Prostate gland (tissue), 2 donors: Measurements from ENCODE around the gene TMEM250. TPM values are rescaled to one million over a fixed set of nuclear protein-coding genes. Genes with fewer than 3 reads are reported as not detected.
"Not testable (repeated sequence)": the region's sequence is repeated elsewhere in the genome, so short reads cannot be mapped to it uniquely, and the experiment has no call there.

Experiments used
- DNase-seq: peaks from one replicate; pipeline ENCODE4 v3.0.0-alpha.2; 2019; ENCODE audit warnings: low spot score
- H3K27ac ChIP-seq, 2 donors: fragments of 200-600 bp; sonication (generic); 2 replicates each; pipeline ENCODE4 v1.5.1; 2017 to 2019
- H3K27me3 ChIP-seq: fragments of 200-600 bp; sonication (generic); replicated peaks from 2 replicates; pipeline ENCODE4 v1.5.1; 2019; ENCODE audit not compliant: insufficient read depth
- H3K36me3 ChIP-seq, 2 donors: fragments of 200-600 bp; sonication (generic); 1 replicate in 1 of 2; 2 replicates in 1 of 2; pipeline versions ENCODE4 v1.5.1 to v1.8.1; 2017 to 2019
- H3K4me1 ChIP-seq: fragments of 200-600 bp; sonication (generic); replicated peaks from 2 replicates; pipeline ENCODE4 v1.5.1; 2019
- H3K4me3 ChIP-seq, 2 donors: fragments of 200-600 bp; sonication (generic); 2 replicates each; pipeline ENCODE4 v1.5.1; 2017 to 2019
- H3K9me3 ChIP-seq: fragments of 200-600 bp; sonication (generic); 2 replicates; pipeline ENCODE4 v1.5.1; 2017
- CTCF ChIP-seq, 4 experiments: fragments of 200-600 bp in 2 of 4; fragments of 450-650 bp in 2 of 4; sonication (generic) in 2 of 4; IDR thresholded peaks; 1 replicate in 3 of 4; 2 replicates in 1 of 4; pipeline ENCODE4 v1.5.1; 2016 to 2019; ENCODE audit warnings: antibody characterized with exemption in 4 of 4, mild to moderate bottlenecking in 2 of 4, moderate library complexity in 2 of 4
- POLR2A ChIP-seq: fragments of 450-650 bp; IDR thresholded peaks from one replicate; pipeline ENCODE4 v1.6.1; 2016; ENCODE audit warnings: antibody characterized with exemption, mild to moderate bottlenecking
- POLR2AphosphoS5 ChIP-seq: sonication (generic); formaldehyde crosslinking; IDR thresholded peaks from one replicate; pipeline ENCODE4 v1.6.1; 2017; ENCODE audit warnings: antibody characterized with exemption
- WGBS: methylation state at CpG from one replicate; pipeline ENCODE4 v1.1.5; 2018; 5-methylcytosine and 5-hydroxymethylcytosine counted together
- intact Hi-C: fragments of 100-400 bp; cut with DNase I; formaldehyde crosslinking; loops from one replicate; pipeline ENCODE4 v1.14.2; 2022
- total RNA-seq, 2 donors: library from RNA; depleted of rRNA; stranded (reverse); fragments of >200 nt; gene quantifications; one replicate each; pipeline ENCODE4 v1.1.0, GENCODE V29; 2016

The TMEM250 gene
- total RNA-seq, 2 donors from 2014 or later, result 44.7 to 65.1 TPM

GRCh38 chr9:136151214-136151804 lies 32.6 kb upstream of the TMEM250 start:
- H3K27me3 ChIP-seq, result peaks cover 7% of the 10 kb centered on the region
- no peaks in the 10 kb centered on the region for H3K4me1 ChIP-seq
- no peaks in the 10 kb centered on the region for H3K36me3 ChIP-seq
- WGBS, result 76% methylated on average over 25 of the region's 25 CpGs
- no peak overlapping the region for H3K27ac ChIP-seq
- H3K9me3 ChIP-seq, result no peaks in the 10 kb centered on the region
- no peak for TF ChIP-seq POLR2AphosphoS5
- TF ChIP-seq CTCF (IDR thresholded peaks at IDR 0.05), result no peak
- TF ChIP-seq POLR2A, result no peak
- no peak overlapping the region for H3K4me3 ChIP-seq
- no peak for DNase-seq
- intact Hi-C loops, result no loop called here

- H3K4me1 ChIP-seq, H3K27ac ChIP-seq, H3K4me3 ChIP-seq, DNase-seq, H3K36me3 ChIP-seq, intact Hi-C loops, H3K9me3 ChIP-seq, H3K27me3 ChIP-seq: not testable (repeated sequence)
- WGBS, result 83% methylated on average over 7 of the region's 7 CpGs
These were observed 32.1 kb upstream of the TMEM250 start for GRCh38 chr9:136150664-136151213.

GRCh38 chr9:136149853-136150252 lies 31.2 kb upstream of the TMEM250 start:
- 91% methylated on average over 5 of the region's 9 CpGs for WGBS
- Histone ChIP-seq H3K4me1 (no peaks in the 10 kb centered on the region), H3K4me3 (no peak overlapping the region), H3K9me3 (no peaks in the 10 kb centered on the region), H3K36me3 (no peaks in the 10 kb centered on the region), H3K27me3 (no peaks in the 10 kb centered on the region), H3K27ac (no peak overlapping the region)
- TF ChIP-seq POLR2AphosphoS5, result no peak
- TF ChIP-seq CTCF (IDR thresholded peaks at IDR 0.05), result no peak
- TF ChIP-seq POLR2A, result no peak
- intact Hi-C loops, result no loop called here
- no peak for DNase-seq

GRCh38 chr9:136149337-136149736 lies 30.7 kb upstream of the TMEM250 start:
- Histone ChIP-seq H3K9me3 (no peaks in the 10 kb centered on the region), H3K27ac (no peak overlapping the region), H3K4me3 (no peak overlapping the region), H3K4me1 (no peaks in the 10 kb centered on the region), H3K36me3 (no peaks in the 10 kb centered on the region), H3K27me3 (no peaks in the 10 kb centered on the region)
- no peak for DNase-seq
- WGBS, result 75% methylated on average over 12 of the region's 12 CpGs
- TF ChIP-seq POLR2AphosphoS5 (no peak), CTCF (IDR thresholded peaks at IDR 0.05) (no peak), POLR2A (no peak)
- intact Hi-C loops, result no loop called here

- H3K27me3 ChIP-seq, result no peaks in the 10 kb centered on the region
- 77% methylated on average over 14 of the region's 14 CpGs for WGBS
- H3K9me3 ChIP-seq, result no peaks in the 10 kb centered on the region
- no peak overlapping the region for H3K4me3 ChIP-seq
- intact Hi-C loops, result no loop called here
- H3K36me3 ChIP-seq, result no peaks in the 10 kb centered on the region
- no peak overlapping the region for H3K27ac ChIP-seq
- no peaks in the 10 kb centered on the region for H3K4me1 ChIP-seq
- TF ChIP-seq POLR2AphosphoS5 (no peak), POLR2A (no peak), CTCF (IDR thresholded peaks at IDR 0.05) (no peak)
- DNase-seq, result no peak
These were observed 30.1 kb upstream of the TMEM250 start for GRCh38 chr9:136148766-136149165.
